Immature natural killer cell (primary cell): Measurements from ENCODE around the gene ARL6IP5. TPM values are rescaled to one million over a fixed set of nuclear protein-coding genes. Genes with fewer than 3 reads are reported as not detected.

Experiments
- DNase-seq, 3 donors: peaks; one replicate each; pipeline ENCODE4 v3.0.0; 2022; ENCODE audit warnings: mixed read lengths in 1 of 3
- H3K27ac Mint-ChIP-seq, 6 donors: one replicate each; pipeline ENCODE4 v1.8.0; 2020; ENCODE audit warnings: mixed read lengths in 6 of 6, mild to moderate bottlenecking in 5 of 6, inconsistent platforms in 4 of 6, moderate library complexity in 3 of 6
- H3K27me3 Mint-ChIP-seq, 3 donors: one replicate each; pipeline ENCODE4 v1.8.0; 2020 to 2021; ENCODE audit warnings: low read depth in 3 of 3, mild to moderate bottlenecking in 3 of 3, mixed read lengths in 3 of 3, moderate library complexity in 3 of 3, inconsistent platforms in 1 of 3
- H3K36me3 Mint-ChIP-seq, 3 donors: one replicate each; pipeline ENCODE4 v1.8.0; 2020; ENCODE audit warnings: mixed read lengths in 3 of 3, inconsistent platforms in 2 of 3, mild to moderate bottlenecking in 2 of 3
- H3K4me1 Mint-ChIP-seq, 2 donors: one replicate each; pipeline ENCODE4 v1.8.0; 2020; ENCODE audit warnings: inconsistent platforms in 2 of 2, mild to moderate bottlenecking in 2 of 2, mixed read lengths in 2 of 2, moderate library complexity in 1 of 2
- H3K4me3 Mint-ChIP-seq, 5 donors: one replicate each; pipeline ENCODE4 v1.8.0; 2020; ENCODE audit warnings: mild to moderate bottlenecking in 5 of 5, mixed read lengths in 5 of 5, inconsistent platforms in 3 of 5, moderate library complexity in 3 of 5
- H3K9me3 Mint-ChIP-seq, 6 donors: one replicate each; pipeline ENCODE4 v1.8.0; 2020; ENCODE audit warnings: mild to moderate bottlenecking in 6 of 6, mixed read lengths in 6 of 6, inconsistent platforms in 4 of 6, moderate library complexity in 3 of 6
- polyA plus RNA-seq, 3 donors: library from polyadenylated mRNA; unstranded; fragments of 300-500 nt; fragmentation: Illumina TruSeq; gene quantifications; one replicate each; pipeline ENCODE4 v1.2.3, GENCODE V29; 2021

Gene ARL6IP5
- polyA plus RNA-seq, 3 donors from 2014 or later, result 423 to 653 (median 503) TPM

DNA sequence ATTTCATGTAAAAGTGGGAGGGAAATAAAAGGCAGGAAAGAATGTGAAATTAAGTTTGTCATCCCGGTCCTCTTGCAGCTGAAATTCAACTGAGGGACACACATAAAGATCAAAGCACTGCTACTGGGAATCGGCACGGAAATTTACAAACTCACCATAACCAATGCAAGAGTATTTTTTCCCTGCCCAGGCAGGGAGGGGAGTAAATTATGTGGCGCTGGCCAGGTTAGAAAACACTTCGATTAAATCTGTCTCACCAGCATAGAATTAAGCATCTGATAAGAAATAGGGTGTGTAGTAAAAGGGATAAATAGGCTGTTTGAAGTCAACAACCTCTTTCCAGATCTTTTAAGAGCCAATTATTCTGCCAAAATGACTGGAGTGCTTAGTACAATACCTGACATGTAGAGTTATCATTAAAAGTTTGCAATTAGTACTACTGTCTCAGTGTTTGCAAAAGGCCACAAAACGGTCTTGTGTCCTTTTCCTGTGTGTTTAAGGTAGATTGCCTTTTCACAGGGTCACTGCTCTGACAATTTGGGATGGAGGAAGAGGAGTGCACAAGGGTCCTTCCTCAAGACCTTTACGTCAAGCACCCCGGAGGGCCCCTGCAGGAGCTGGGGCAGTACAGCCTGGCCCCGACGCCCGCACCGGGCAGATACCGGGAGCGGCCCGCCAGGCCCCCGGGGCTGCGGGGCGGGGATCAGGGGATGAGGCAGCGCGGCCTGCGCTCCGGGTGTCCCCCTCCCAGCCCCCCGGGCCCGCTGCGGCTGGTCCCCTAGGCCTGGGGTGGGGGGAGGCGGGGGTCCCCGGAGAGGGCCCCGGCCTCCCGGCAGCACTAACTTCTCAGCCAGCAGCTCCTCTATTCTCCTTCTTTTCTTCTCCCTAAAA is 5.2 kb upstream of the ARL6IP5 start:
- no peak for DNase-seq
- H3K27me3 Mint-ChIP-seq, result peaks cover 0 to 1% (median 0%) of the 10 kb centered on the region in 3 donors
- peak overlapping the region; percentile 83 to 95 (median 85) for H3K27ac Mint-ChIP-seq
- peak overlapping the region; percentile 80 to 96 (median 84) for H3K4me3 Mint-ChIP-seq
- H3K4me1 Mint-ChIP-seq, result peaks cover 63 to 71% of the 10 kb centered on the region in 2 donors
- no peaks in the 10 kb centered on the region for H3K9me3 Mint-ChIP-seq
- H3K36me3 Mint-ChIP-seq, result peaks cover 0 to 3% (median 0%) of the 10 kb centered on the region in 3 donors

DNA sequence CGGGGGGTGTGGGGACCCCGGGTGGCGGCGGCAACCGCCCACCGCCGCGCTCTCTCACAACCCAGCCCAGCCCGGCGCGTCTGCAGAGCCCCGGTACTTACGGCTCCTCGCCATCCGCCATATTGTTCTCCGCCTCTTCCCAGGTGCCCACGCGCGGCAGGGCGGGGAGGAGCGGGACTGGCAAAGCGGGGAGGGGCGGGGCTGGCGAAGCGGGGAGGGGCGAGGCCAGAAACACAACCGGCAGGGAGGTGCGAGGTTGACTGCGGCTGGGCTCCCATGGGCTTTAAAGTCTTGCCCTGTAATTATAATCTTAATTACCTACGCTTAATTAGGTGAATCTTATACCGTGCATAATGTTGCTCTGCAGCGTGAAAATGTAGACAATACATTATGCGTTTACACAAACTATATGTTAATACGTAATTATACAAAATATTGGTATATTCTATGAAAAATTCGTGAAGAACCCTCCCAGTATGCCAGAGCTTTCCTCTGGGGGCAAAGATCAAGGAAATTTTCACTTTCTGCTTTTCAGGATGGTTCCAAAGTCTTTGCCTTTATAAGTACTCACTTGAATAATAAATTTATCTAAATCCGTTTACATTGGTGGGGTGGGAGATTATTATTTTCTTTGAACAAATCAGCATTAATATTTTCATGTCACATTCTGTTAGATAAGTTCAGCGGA is 4.4 kb upstream of the ARL6IP5 start, which contains the start of gene UBA3:
Gene UBA3 (minus strand): TSS at position 133 of the 688 bp plus-strand sequence. CDS start 12 bp downstream, at position 121.
- peaks cover 0 to 3% (median 0%) of the 10 kb centered on the region in 3 donors for H3K36me3 Mint-ChIP-seq
- H3K4me1 Mint-ChIP-seq, result peaks cover 67 to 76% of the 10 kb centered on the region in 2 donors
- H3K27ac Mint-ChIP-seq, result peak within 1 kb of the TSS; percentile 86 to 99 (median 95)
- no peaks in the 10 kb centered on the region for H3K9me3 Mint-ChIP-seq
- H3K4me3 Mint-ChIP-seq, result peak within 1 kb of the TSS; percentile 80 to 96 (median 84)
- peaks cover 0 to 4% (median under 1%) of the 10 kb centered on the region in 3 donors for H3K27me3 Mint-ChIP-seq
- peak; percentile 83 to 85 (median 83) for DNase-seq

DNA sequence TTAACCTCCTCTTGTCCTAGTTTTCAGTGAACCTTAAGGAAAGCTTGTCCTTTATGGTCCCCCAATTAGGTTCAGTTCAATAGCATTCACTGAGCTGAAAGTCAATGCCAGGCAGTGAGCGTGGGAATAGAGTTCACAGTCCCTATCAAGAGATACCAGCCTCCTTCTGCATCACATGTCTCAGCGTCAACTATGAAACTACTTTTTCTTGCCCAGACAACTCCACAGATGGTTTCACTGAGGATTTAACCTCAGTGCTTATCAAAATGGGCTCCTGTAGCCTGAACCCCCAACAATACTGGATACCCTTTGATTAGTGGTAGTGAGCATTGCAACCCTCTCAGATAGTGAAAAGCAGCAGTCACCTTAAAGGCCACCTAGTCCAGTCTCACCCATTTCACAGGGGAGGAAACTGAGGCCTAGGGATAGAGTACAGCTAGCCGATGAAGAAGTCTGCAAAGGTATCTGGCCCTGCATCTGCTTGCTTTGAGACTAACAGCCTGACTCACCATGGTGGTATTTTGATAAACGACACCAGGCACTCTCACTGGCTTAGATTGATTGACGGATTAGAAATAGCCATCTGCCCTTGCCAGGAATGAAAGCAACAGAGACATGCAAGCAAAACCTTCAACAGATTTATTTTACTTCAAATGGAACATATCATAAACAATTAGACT is 3.0 kb upstream of the ARL6IP5 start:
- no peak for DNase-seq
- peaks cover 0 to 4% (median 4%) of the 10 kb centered on the region in 3 donors for H3K27me3 Mint-ChIP-seq
- peak overlapping the region; percentile 86 to 99 (median 95) for H3K27ac Mint-ChIP-seq
- peak overlapping the region in 4 of 5 donors; percentile 4 to 76 (median 33) for H3K4me3 Mint-ChIP-seq
- H3K36me3 Mint-ChIP-seq, result peaks cover 0 to 4% (median 1%) of the 10 kb centered on the region in 3 donors
- H3K4me1 Mint-ChIP-seq, result peaks cover 75 to 85% of the 10 kb centered on the region in 2 donors
- H3K9me3 Mint-ChIP-seq, result no peaks in the 10 kb centered on the region

DNA sequence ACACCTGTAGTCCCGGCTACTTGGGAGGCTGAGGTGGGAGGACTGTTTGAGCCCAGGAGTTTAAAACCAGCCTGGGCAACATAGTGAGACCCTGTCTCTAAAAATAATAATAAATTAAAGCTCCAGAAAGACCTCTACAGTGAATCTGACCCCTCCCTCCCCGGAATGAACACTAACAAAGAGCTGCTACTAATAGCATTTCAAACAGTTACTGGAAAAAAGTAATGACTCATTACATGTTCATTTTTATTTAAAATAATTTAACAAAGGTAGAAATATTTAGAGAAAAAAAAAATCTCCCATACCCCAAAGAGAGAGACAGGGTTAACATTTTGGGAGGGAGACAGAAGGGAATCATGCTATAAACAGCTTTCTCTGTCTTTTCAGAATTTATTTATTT is 2.4 kb upstream of the ARL6IP5 start:
- H3K4me3 Mint-ChIP-seq, result peak overlapping the region; percentile 73 to 98 (median 96)
- H3K4me1 Mint-ChIP-seq, result peaks cover 77 to 86% of the 10 kb centered on the region in 2 donors
- H3K27me3 Mint-ChIP-seq, result peaks cover 0 to 4% (median 4%) of the 10 kb centered on the region in 3 donors
- no peaks in the 10 kb centered on the region for H3K9me3 Mint-ChIP-seq
- peak overlapping the region; percentile 94 to 99 (median 96) for H3K27ac Mint-ChIP-seq
- DNase-seq, result no peak
- peaks cover 0 to 4% (median 0%) of the 10 kb centered on the region in 3 donors for H3K36me3 Mint-ChIP-seq

DNA sequence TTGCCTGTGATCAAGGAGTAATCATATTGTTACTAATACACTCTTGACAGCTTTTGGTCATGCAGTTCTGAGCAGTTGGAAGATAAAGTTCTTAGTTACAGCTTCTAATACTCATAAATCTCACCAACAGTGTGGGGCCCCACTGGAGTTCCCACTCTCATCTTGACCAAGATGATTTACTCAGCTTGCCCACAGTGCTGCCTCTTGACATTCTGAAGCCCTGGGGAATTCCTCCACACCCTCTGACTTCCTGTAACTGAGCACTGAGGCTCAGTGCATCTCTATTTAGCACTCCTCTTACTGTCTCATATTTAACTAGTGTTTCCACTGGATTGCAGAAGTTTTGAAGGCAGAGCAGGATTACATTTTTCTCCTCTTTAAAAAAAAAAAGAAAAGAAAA is 1.9 kb upstream of the ARL6IP5 start:
- H3K9me3 Mint-ChIP-seq, result no peaks in the 10 kb centered on the region
- DNase-seq, result peak; percentile 58 to 70 (median 59)
- peaks cover 78 to 86% of the 10 kb centered on the region in 2 donors for H3K4me1 Mint-ChIP-seq
- H3K27ac Mint-ChIP-seq, result peak overlapping the region; percentile 94 to 99 (median 96)
- H3K36me3 Mint-ChIP-seq, result peaks cover 0 to 4% (median 0%) of the 10 kb centered on the region in 3 donors
- H3K4me3 Mint-ChIP-seq, result peak overlapping the region; percentile 73 to 98 (median 96)
- peaks cover 0 to 4% (median 4%) of the 10 kb centered on the region in 3 donors for H3K27me3 Mint-ChIP-seq

DNA sequence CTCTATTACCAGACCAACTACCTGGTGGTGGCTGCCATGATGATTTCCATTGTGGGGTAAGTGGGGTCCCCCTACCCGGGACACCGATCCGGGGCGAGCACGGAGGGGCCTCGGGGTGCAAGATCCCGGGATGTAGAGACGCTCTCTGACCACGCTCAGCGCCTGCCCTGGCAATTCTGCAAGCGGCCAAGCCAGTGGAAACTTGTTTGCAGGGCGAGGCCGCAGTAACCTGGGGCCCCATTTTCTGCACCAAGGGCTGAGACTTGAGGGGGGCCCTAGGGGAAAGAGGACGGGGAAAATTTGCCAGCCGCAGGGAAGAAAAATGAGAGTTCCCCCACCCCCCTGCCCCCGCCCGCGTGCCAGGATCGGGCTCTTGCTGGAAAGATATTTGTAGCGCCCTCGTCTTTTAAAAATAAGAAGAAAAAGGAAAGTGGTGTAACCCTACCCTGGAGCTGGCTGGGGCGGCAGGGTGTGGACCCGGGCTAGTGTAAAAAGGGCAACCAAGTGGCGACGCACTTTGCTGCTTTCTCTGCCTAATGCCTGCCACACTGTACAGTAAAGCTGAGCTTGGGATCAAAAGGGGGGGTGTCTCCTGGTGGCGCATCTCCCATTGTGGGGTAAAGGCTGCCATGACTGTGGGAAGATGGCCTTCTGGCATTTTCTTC is 563 bp downstream of the ARL6IP5 start:
- DNase-seq, result peak in 1 of 3 donors; percentile 31
- H3K4me1 Mint-ChIP-seq, result peaks cover 85 to 90% of the 10 kb centered on the region in 2 donors

DNA sequence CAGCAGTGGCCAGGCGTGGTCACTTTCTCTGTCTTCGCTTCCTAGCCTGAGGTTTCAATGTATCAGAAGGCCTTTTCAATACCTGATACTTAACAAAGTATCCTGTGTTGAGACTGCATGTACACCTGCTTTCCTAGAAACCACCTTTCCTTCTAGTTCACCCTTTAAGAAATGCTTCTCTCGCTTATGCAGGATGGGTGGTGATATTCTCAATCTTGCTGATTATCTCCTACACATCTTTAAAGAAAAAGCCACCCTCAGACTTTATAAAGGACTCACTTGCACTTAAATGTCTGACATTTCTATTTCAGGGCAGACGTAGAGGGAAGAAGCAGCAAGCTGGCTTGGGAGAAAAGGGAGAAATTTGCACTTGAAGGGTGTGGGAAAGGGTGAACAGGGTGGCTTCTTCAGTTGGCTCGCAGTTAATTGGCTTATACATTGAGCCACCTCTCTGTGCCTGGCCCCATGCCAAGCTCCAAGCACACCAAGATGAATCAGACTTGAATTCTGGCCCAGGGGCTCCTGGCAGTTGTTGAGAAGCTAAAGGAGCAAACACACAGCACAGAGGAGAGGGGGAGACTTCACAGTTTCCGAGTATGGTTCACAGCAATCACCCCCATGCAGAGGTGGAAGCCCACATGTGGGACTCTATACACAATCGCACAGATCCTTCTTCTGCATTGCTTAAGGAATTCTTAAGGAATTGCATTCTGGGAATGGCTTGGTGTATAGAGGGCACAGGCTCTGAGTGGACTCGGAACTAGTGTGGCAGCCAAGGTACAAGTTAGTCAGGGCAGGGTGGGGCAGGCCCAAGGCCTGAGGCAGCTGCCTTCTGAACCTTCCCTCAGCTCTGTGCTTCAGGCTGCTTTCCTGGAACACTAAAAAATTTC is 1.3 kb downstream of the ARL6IP5 start:
- Mint-ChIP-seq H3K27ac (peak overlapping the region; percentile 94 to 99 (median 95)), H3K9me3 (no peaks in the 10 kb centered on the region), H3K4me3 (peak overlapping the region; percentile 89 to 98 (median 96)), H3K27me3 (peaks cover 0 to 4% (median 4%) of the 10 kb centered on the region in 3 donors), H3K4me1 (peaks cover 84 to 90% of the 10 kb centered on the region in 2 donors), H3K36me3 (peaks cover 0 to 6% (median 4%) of the 10 kb centered on the region in 3 donors)
- peak in 2 of 3 donors; percentile 21 to 45 for DNase-seq

More for the DNA sequence above, 563 bp downstream of the ARL6IP5 start:
- peak overlapping the region; percentile 89 to 98 (median 96) for H3K4me3 Mint-ChIP-seq
- peaks cover 0 to 6% (median 4%) of the 10 kb centered on the region in 3 donors for H3K36me3 Mint-ChIP-seq
- H3K9me3 Mint-ChIP-seq, result no peaks in the 10 kb centered on the region
- peak overlapping the region; percentile 94 to 99 (median 95) for H3K27ac Mint-ChIP-seq
- H3K27me3 Mint-ChIP-seq, result peaks cover 0 to 4% (median 4%) of the 10 kb centered on the region in 3 donors

DNA sequence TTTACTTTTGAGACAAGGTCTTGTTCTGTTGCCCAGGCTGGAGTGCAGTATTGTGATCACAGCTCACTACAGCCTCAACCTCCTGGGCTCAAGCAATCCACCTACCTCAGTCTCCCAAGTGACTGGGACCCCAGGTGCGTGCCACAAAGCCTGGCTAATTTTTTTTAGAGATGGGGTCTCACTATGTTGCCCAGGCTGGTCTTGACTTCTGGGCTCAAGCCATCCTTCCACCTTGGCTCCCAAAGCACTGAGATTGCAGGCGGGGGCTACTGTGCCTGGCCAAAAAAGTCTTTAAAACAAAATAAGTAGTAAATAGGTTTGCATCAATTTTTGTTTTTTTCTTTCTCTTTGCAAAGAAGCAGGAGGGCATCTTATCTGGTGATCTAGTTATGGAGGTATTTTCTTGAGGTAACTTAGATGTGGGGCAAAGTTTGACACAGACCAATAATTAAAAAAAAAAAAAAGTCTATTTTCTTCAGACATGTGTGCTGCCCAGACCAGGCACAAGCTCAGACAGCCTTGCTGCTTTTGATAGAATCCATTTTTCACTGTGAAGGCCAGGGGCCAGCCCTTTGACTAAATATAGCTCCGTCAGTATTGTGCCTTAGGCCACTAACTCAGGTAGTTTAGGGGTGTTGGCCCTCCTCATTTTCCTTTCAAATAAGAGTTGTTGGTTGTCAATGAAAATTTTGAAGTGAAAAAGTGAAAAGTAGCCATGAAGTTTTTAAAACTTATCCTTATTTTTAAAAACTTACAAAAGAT is 2.5 kb downstream of the ARL6IP5 start:
- DNase-seq, result no peak
- H3K4me1 Mint-ChIP-seq, result peaks cover 84 to 89% of the 10 kb centered on the region in 2 donors
- H3K4me3 Mint-ChIP-seq, result peak overlapping the region; percentile 52 to 79 (median 66)
- H3K27ac Mint-ChIP-seq, result peak overlapping the region in 5 of 6 donors; percentile 43 to 89 (median 76)
- no peaks in the 10 kb centered on the region for H3K9me3 Mint-ChIP-seq
- H3K36me3 Mint-ChIP-seq, result peaks cover 0 to 10% (median 4%) of the 10 kb centered on the region in 3 donors
- H3K27me3 Mint-ChIP-seq, result peaks cover 0 to 5% (median 4%) of the 10 kb centered on the region in 3 donors

DNA sequence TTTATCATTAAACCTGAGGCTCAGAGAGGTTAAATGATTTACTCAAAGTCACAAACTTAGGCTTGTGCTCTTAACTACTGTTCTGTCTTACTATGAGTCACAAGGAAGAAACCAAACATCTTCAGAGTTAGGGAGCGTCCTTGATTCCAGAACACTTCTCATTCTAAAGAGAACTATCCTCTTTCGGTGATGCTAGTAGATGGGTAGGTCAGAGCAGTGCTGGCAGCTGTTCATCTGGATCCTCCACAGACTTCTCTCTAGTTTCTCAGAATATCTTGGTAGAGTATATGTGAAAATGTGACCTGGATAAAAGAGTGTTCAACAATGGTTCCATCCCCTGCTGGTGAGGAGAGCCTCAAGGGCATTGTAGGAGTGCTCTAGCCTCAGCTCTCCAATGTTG is 3.3 kb downstream of the ARL6IP5 start:
- Mint-ChIP-seq H3K4me1 (peaks cover 83 to 89% of the 10 kb centered on the region in 2 donors), H3K9me3 (no peaks in the 10 kb centered on the region), H3K27ac (peak overlapping the region; percentile 12 to 89 (median 78)), H3K4me3 (peak overlapping the region; percentile 36 to 79 (median 58)), H3K27me3 (peaks cover 0 to 6% (median 4%) of the 10 kb centered on the region in 3 donors), H3K36me3 (peaks cover 0 to 10% (median 4%) of the 10 kb centered on the region in 3 donors)
- DNase-seq, result no peak

DNA sequence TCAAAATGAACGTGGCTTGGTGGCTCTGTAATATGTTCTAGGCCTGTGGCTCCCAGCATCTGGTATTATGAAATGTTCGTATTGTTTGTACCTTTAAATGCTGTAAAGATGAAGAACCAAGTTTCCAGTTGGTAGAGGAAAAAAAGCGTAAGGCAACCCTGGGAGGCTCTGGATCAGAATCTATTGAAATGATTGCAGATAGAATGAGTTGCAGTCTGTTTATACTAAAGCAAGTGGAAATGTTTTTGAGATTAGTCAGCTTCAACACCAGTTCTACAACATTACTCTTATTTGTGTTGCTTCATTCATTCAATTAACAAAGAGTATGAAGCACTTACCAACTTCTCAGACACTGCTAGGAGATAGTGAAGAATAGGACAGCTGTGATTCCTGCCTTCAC is 5.3 kb downstream of the ARL6IP5 start:
- H3K4me3 Mint-ChIP-seq, result peak overlapping the region in 3 of 5 donors; percentile 8 to 60 (median 27)
- peaks cover 0 to 6% (median 2%) of the 10 kb centered on the region in 3 donors for H3K27me3 Mint-ChIP-seq
- no peak for DNase-seq
- no peaks in the 10 kb centered on the region for H3K9me3 Mint-ChIP-seq
- peaks cover 85 to 89% of the 10 kb centered on the region in 2 donors for H3K4me1 Mint-ChIP-seq
- H3K27ac Mint-ChIP-seq, result peak overlapping the region; percentile 80 to 89 (median 86)
- H3K36me3 Mint-ChIP-seq, result peaks cover 0 to 10% (median 4%) of the 10 kb centered on the region in 3 donors

DNA sequence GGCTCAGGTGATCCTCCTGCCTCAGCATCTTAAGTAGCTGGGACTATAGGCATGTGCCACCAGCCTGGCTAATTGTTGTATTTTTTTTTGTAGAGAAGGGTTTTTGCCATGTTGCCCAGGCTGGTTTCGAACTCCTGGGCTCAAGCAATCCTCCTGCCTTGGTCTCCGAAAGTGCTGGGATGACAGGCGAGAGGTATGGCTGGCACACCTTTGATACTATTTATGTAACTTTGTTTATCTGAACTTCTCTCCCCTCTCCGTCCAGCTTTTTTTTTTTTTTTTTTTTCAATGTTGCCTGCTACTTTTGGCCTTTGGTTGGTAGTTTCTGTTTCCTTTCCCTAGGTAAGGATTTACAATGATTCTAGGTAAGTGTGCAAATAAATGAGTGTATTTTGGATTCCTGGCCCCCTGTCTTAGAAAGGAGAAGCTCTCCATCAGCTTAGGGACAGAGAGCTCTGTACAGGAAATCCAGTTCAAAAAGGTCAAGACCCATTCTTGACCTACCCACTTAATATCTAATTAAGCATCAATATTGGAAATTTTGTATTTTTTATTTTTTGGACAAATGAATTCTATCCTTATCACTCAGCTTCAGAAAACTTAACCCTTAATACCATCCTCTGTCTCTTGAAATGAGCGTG is 6.8 kb downstream of the ARL6IP5 start:
- no peak for DNase-seq
- Mint-ChIP-seq H3K4me3 (peak overlapping the region; percentile 73 to 85 (median 83)), H3K27me3 (peaks cover 0 to 2% (median 2%) of the 10 kb centered on the region in 3 donors), H3K4me1 (peaks cover 91 to 95% of the 10 kb centered on the region in 2 donors), H3K9me3 (no peaks in the 10 kb centered on the region), H3K36me3 (peaks cover 0 to 10% (median 0%) of the 10 kb centered on the region in 3 donors), H3K27ac (peak overlapping the region; percentile 89 to 97 (median 95))
